Tibial artery (tissue), 4 donors: Measurements from ENCODE around the gene SARS1.
A peak's percentile ranks its signal among the peaks of the same experiment; 100 is the strongest.
"Not testable (repeated sequence)": the region's sequence is repeated elsewhere in the genome, so short reads cannot be mapped to it uniquely, and the experiment has no call there.

Experiments
- DNase-seq, 2 donors: peaks; one replicate each; pipeline ENCODE4 v3.0.0-alpha.2; 2019
- H3K27ac ChIP-seq, 2 donors: fragments of 200-600 bp; sonication (generic) in 1 of 2; 1 replicate in 1 of 2; 2 replicates in 1 of 2; pipeline ENCODE4 v1.5.1; 2018 to 2019; ENCODE audit warnings: mild to moderate bottlenecking in 1 of 2
- H3K27me3 ChIP-seq, 2 donors: fragments of 200-600 bp; sonication (generic) in 1 of 2; one replicate each; pipeline versions ENCODE4 v1.5.1 to v1.6.0; 2016 to 2019
- H3K36me3 ChIP-seq, 3 donors: fragments of 200-600 bp; sonication (generic) in 2 of 3; one replicate each; pipeline ENCODE4 v1.5.1; 2016 to 2019; ENCODE audit warnings: mild to moderate bottlenecking in 2 of 3
- H3K4me1 ChIP-seq, 4 donors: fragments of 200-600 bp; sonication (generic) in 2 of 4; 1 replicate in 3 of 4; 2 replicates in 1 of 4; pipeline ENCODE4 v1.5.1; 2016 to 2019
- H3K4me3 ChIP-seq, 2 donors: fragments of 200-600 bp; sonication (generic) in 1 of 2; 1 replicate in 1 of 2; 2 replicates in 1 of 2; pipeline ENCODE4 v1.5.1; 2018 to 2019; ENCODE audit warnings: mild to moderate bottlenecking in 2 of 2
- H3K9me3 ChIP-seq, 3 donors: fragments of 200-600 bp; sonication (generic) in 1 of 3; one replicate each; pipeline ENCODE4 v1.5.1; 2016 to 2019
- CTCF ChIP-seq, 2 experiments: fragments of 200-600 bp in 1 of 2; fragments of 450-650 bp in 1 of 2; IDR thresholded peaks; one replicate each; pipeline ENCODE4 v1.5.1; 2017 to 2019; ENCODE audit warnings: antibody characterized with exemption in 2 of 2, mild to moderate bottlenecking in 1 of 2, moderate library complexity in 1 of 2
- intact Hi-C: fragments of 100-400 bp; cut with DNase I; formaldehyde crosslinking; loops from one replicate; pipeline ENCODE4 v1.15.0; 2023; ENCODE audit warnings: low total_unique reads

The SARS1 gene

GRCh38 chr1:109213824-109214693 is at the start of gene SARS1:
SARS1 (plus strand) TSS chr1:109213918; CDS start chr1:109213993, 75 bp downstream.
- DNase-seq = peak; percentile 82 to 93
- Histone ChIP-seq H3K36me3 (no peaks in the 10 kb centered on the region), H3K4me3 (peak within 1 kb of the TSS; percentile 79 to 81), H3K4me1 (peaks cover 0 to 42% (median 19%) of the 10 kb centered on the region in 4 donors), H3K27me3 (no peaks in the 10 kb centered on the region), H3K27ac (peak within 1 kb of the TSS; percentile 91 to 92), H3K9me3 (no peaks in the 10 kb centered on the region)
- TF ChIP-seq CTCF (IDR thresholded peaks at IDR 0.05) = no peak
- intact Hi-C loops = loop anchor here (5.0 kb wide), 1 partner anchor 112 kb away; no protein-coding TSS in a partner anchor

GRCh38 chr1:109164538-109164937 is 49.2 kb upstream of the SARS1 start:
- Histone ChIP-seq H3K4me3 (no peak overlapping the region), H3K4me1 (peaks cover 0 to 15% (median 12%) of the 10 kb centered on the region in 4 donors), H3K36me3 (no peaks in the 10 kb centered on the region), H3K27me3 (no peaks in the 10 kb centered on the region), H3K9me3 (no peaks in the 10 kb centered on the region), H3K27ac (no peak overlapping the region)
- no peak for TF ChIP-seq CTCF (IDR thresholded peaks at IDR 0.05)
- intact Hi-C loops = no loop called here
- DNase-seq = no peak

GRCh38 chr1:109167001-109167506 is 46.7 kb upstream of the SARS1 start:
- intact Hi-C loops = no loop called here
- TF ChIP-seq CTCF (IDR thresholded peaks at IDR 0.05) = no peak
- H3K36me3 ChIP-seq = no peaks in the 10 kb centered on the region
- no peaks in the 10 kb centered on the region for H3K27me3 ChIP-seq
- H3K9me3 ChIP-seq = no peaks in the 10 kb centered on the region
- DNase-seq = no peak
- no peak overlapping the region for H3K27ac ChIP-seq
- no peak overlapping the region for H3K4me3 ChIP-seq
- H3K4me1 ChIP-seq = peaks cover 0 to 9% (median 7%) of the 10 kb centered on the region in 4 donors

- intact Hi-C loops = no loop called here
- Histone ChIP-seq H3K9me3 (no peaks in the 10 kb centered on the region), H3K4me1 (no peaks in the 10 kb centered on the region), H3K27me3 (no peaks in the 10 kb centered on the region), H3K27ac (no peak overlapping the region), H3K36me3 (no peaks in the 10 kb centered on the region), H3K4me3 (no peak overlapping the region)
- TF ChIP-seq CTCF (IDR thresholded peaks at IDR 0.05) = no peak
- DNase-seq = no peak
These were observed 43.5 kb upstream of the SARS1 start for GRCh38 chr1:109170035-109170764.

- no peak for TF ChIP-seq CTCF (IDR thresholded peaks at IDR 0.05)
- H3K27me3 ChIP-seq = no peaks in the 10 kb centered on the region
- H3K4me1 ChIP-seq = no peaks in the 10 kb centered on the region
- H3K27ac ChIP-seq = no peak overlapping the region
- no peaks in the 10 kb centered on the region for H3K36me3 ChIP-seq
- intact Hi-C loops = no loop called here
- H3K4me3 ChIP-seq = no peak overlapping the region
- no peaks in the 10 kb centered on the region for H3K9me3 ChIP-seq
- no peak for DNase-seq
These were observed 42.1 kb upstream of the SARS1 start for GRCh38 chr1:109171646-109172045.

GRCh38 chr1:109176349-109176748 is 37.4 kb upstream of the SARS1 start:
- H3K4me1 ChIP-seq, H3K27ac ChIP-seq, H3K36me3 ChIP-seq, H3K27me3 ChIP-seq, DNase-seq, H3K9me3 ChIP-seq, intact Hi-C loops, H3K4me3 ChIP-seq: not testable (repeated sequence)

- H3K9me3 ChIP-seq, H3K4me1 ChIP-seq, H3K27ac ChIP-seq, intact Hi-C loops, DNase-seq, H3K4me3 ChIP-seq, H3K36me3 ChIP-seq, H3K27me3 ChIP-seq: not testable (repeated sequence)
These were observed 33.0 kb upstream of the SARS1 start for GRCh38 chr1:109180715-109181084.
